HEK293 (cell line): ENCODE results near the gene DPP9.

ENCODE experiments used
- CTCF ChIA-PET: fragments of 350-600 bp; formaldehyde crosslinking; extraction: SDS; loops from one replicate; lab custom pipeline; 2021; ENCODE audit warnings: antibody characterized with exemption; lab: Yijun Ruan, JAX
- POLR2A ChIA-PET: fragments of 300-600 bp; formaldehyde crosslinking; extraction: SDS; loops from one replicate; lab custom pipeline; 2020; ENCODE audit warnings: antibody characterized with exemption, inconsistent platforms; lab: Yijun Ruan, JAX
- H3K27ac ChIP-seq: fragments of 200-500 bp; sonication (Bioruptor generic); 2 replicates; pipeline ENCODE4 v1.5.1; 2014; ENCODE audit warnings: low read depth, low read length, control low read depth, inconsistent platforms; ENCODE audit errors: extremely low read depth
- H3K36me3 ChIP-seq, 2 experiments: fragments of 200-500 bp in 1 of 2; sonication (Bioruptor generic) in 1 of 2; 1 replicate in 1 of 2; 2 replicates in 1 of 2; pipeline ENCODE4 v1.5.1; 2014 to 2017; ENCODE audit warnings: inconsistent platforms in 2 of 2, low read length in 2 of 2; ENCODE audit not compliant: control insufficient read depth in 2 of 2, insufficient read depth in 1 of 2
- H3K4me1 ChIP-seq: fragments of 200-500 bp; sonication (Bioruptor generic); 2 replicates; pipeline ENCODE4 v1.5.1; 2014; ENCODE audit warnings: mild to moderate bottlenecking, low read length, inconsistent platforms; ENCODE audit not compliant: control insufficient read depth, insufficient read depth
- H3K4me3 ChIP-seq: 2 replicates; pipeline ENCODE4 v1.5.1; 2011; ENCODE audit warnings: low read depth, mild to moderate bottlenecking, control low read depth, low read length, moderate library complexity
- H3K9me3 ChIP-seq: fragments of 200-500 bp; sonication (Bioruptor generic); 2 replicates; pipeline ENCODE4 v1.5.1; 2014; ENCODE audit warnings: low read depth, low read length, inconsistent platforms; ENCODE audit not compliant: control insufficient read depth, insufficient read depth
- EGR2 ChIP-seq: fragments of 450-650 bp; formaldehyde crosslinking; IDR thresholded peaks from 2 replicates; pipeline ENCODE4 v1.5.1; 2016; ENCODE audit warnings: low read depth, missing biosample characterization, missing genetic modification characterization
- GLIS1 ChIP-seq: fragments of 450-650 bp; formaldehyde crosslinking; IDR thresholded peaks from 2 replicates; pipeline ENCODE4 v1.5.1; 2016; ENCODE audit warnings: missing biosample characterization, missing genetic modification characterization
- IKZF3 ChIP-seq: fragments of 450-650 bp; IDR thresholded peaks from 2 replicates; pipeline ENCODE4 v1.5.0; 2018; ENCODE audit warnings: missing biosample characterization, mild to moderate bottlenecking, missing genetic modification characterization, moderate library complexity
- KLF8 ChIP-seq: fragments of 450-650 bp; formaldehyde crosslinking; IDR thresholded peaks from 2 replicates; pipeline ENCODE4 v1.5.1; 2016; ENCODE audit warnings: missing biosample characterization, missing genetic modification characterization
- MZF1 ChIP-seq: fragments of 450-650 bp; formaldehyde crosslinking; IDR thresholded peaks from 2 replicates; pipeline ENCODE4 v1.5.1; 2017; ENCODE audit warnings: missing biosample characterization, missing genetic modification characterization, borderline replicate concordance
- SCRT1 ChIP-seq: fragments of 450-650 bp; formaldehyde crosslinking; IDR thresholded peaks from 2 replicates; pipeline ENCODE4 v1.5.1; 2016; ENCODE audit warnings: missing biosample characterization, missing genetic modification characterization, borderline replicate concordance
- SCRT2 ChIP-seq: fragments of 450-650 bp; formaldehyde crosslinking; IDR thresholded peaks from 2 replicates; pipeline ENCODE4 v1.5.1; 2016; ENCODE audit warnings: missing biosample characterization, missing genetic modification characterization
- SP2 ChIP-seq: fragments of 450-650 bp; formaldehyde crosslinking; IDR thresholded peaks from 2 replicates; pipeline ENCODE4 v1.5.1; 2016; ENCODE audit warnings: missing biosample characterization, missing genetic modification characterization
- ZBTB17 ChIP-seq: fragments of 450-650 bp; formaldehyde crosslinking; IDR thresholded peaks from 2 replicates; pipeline ENCODE4 v1.5.1; 2016; ENCODE audit warnings: missing biosample characterization, missing genetic modification characterization
- ZBTB8A ChIP-seq: fragments of 450-650 bp; formaldehyde crosslinking; IDR thresholded peaks from 2 replicates; pipeline ENCODE4 v1.5.1; 2016; ENCODE audit warnings: missing biosample characterization, missing genetic modification characterization
- ZFHX2 ChIP-seq: fragments of 450-650 bp; formaldehyde crosslinking; conservative IDR thresholded peaks from 2 replicates; pipeline ENCODE4 v1.5.1; 2016; ENCODE audit warnings: missing biosample characterization, missing genetic modification characterization
- ZIC2 ChIP-seq: fragments of 450-650 bp; formaldehyde crosslinking; IDR thresholded peaks from 2 replicates; pipeline ENCODE4 v1.5.1; 2016; ENCODE audit warnings: missing biosample characterization, missing genetic modification characterization
- ZNF121 ChIP-seq: fragments of 450-650 bp; formaldehyde crosslinking; IDR thresholded peaks from 2 replicates; pipeline ENCODE4 v1.5.1; 2016; ENCODE audit warnings: missing biosample characterization, missing genetic modification characterization
- ZNF157 ChIP-seq: fragments of 450-650 bp; formaldehyde crosslinking; IDR thresholded peaks from 2 replicates; pipeline ENCODE4 v1.5.1; 2016; ENCODE audit warnings: missing biosample characterization, missing genetic modification characterization
- ZNF341 ChIP-seq: fragments of 450-650 bp; formaldehyde crosslinking; IDR thresholded peaks from 2 replicates; pipeline ENCODE4; 2016; ENCODE audit warnings: low read depth, missing biosample characterization, missing genetic modification characterization
- ZNF561 ChIP-seq: fragments of 450-650 bp; IDR thresholded peaks from 2 replicates; pipeline ENCODE4 v1.5.1; 2018; ENCODE audit warnings: missing biosample characterization, missing genetic modification characterization, borderline replicate concordance
- ZNF600 ChIP-seq: fragments of 450-650 bp; formaldehyde crosslinking; IDR thresholded peaks from 2 replicates; pipeline ENCODE4 v1.5.1; 2016; ENCODE audit warnings: missing biosample characterization, missing genetic modification characterization
- ZNF76 ChIP-seq: fragments of 450-650 bp; formaldehyde crosslinking; IDR thresholded peaks from 2 replicates; pipeline ENCODE4; 2016; ENCODE audit warnings: low read depth, missing biosample characterization, missing genetic modification characterization, borderline replicate concordance
- ZNF776 ChIP-seq: fragments of 450-650 bp; formaldehyde crosslinking; IDR thresholded peaks from 2 replicates; pipeline ENCODE4 v1.5.0; 2017; ENCODE audit warnings: missing biosample characterization, missing genetic modification characterization, borderline replicate concordance
- ZSCAN30 ChIP-seq: fragments of 450-650 bp; IDR thresholded peaks from 2 replicates; pipeline ENCODE4 v1.5.1; 2018; ENCODE audit warnings: missing biosample characterization, mild to moderate bottlenecking, missing genetic modification characterization, moderate library complexity
- TF ChIP-seq, protein P1 (sequence below): fragments of 450-650 bp; formaldehyde crosslinking; IDR thresholded peaks from 2 replicates; pipeline ENCODE4 v1.5.1; 2017; ENCODE audit warnings: missing biosample characterization, mild to moderate bottlenecking, missing genetic modification characterization, moderate library complexity
- TF ChIP-seq, protein P2 (sequence below): fragments of 450-650 bp; formaldehyde crosslinking; IDR thresholded peaks from 2 replicates; pipeline ENCODE4 v1.5.1; 2016; ENCODE audit warnings: missing biosample characterization, missing genetic modification characterization
- TF ChIP-seq, protein P3 (sequence below): fragments of 450-650 bp; formaldehyde crosslinking; IDR thresholded peaks from 2 replicates; pipeline ENCODE4 v1.5.1; 2016; ENCODE audit warnings: missing biosample characterization, missing genetic modification characterization
- TF ChIP-seq, protein P4 (sequence below): fragments of 450-650 bp; formaldehyde crosslinking; IDR thresholded peaks from 2 replicates; pipeline ENCODE4 v1.5.1; 2016; ENCODE audit warnings: missing biosample characterization, missing genetic modification characterization

Gene DPP9

DNA sequence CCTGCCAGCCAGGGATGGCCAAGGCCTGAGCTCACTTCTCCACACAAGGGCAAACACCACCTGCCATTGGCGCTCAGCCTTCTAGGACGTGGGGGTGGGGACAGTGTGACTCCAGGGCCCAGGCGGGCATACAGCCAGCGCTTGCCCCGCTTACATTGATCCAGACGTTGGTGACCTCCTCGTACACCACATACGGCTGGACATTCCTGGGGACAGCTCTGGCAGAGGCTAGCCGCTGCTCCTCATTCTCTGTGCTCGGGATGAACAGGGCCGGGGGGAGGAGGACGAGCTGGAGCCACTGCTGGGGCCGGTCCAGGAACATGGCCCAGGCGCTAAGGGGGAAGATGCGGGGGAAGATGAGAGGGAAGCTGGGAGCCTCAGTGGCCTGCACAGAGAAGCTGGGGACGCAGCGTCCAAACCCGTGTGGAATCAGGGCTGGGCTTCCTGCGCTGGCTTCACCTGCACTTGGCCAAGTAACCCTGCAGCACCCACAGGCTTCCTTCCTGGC is 28.4 kb downstream of the DPP9 start:
- Histone ChIP-seq H3K4me1 (peaks cover 6% of the 10 kb centered on the region), H3K9me3 (no peaks in the 10 kb centered on the region), H3K4me3 (no peak overlapping the region), H3K27ac (no peak overlapping the region)
- CTCF ChIA-PET, result interaction anchor here (0.6 to 1.3 kb wide), 2 partner anchors 15 to 37 kb away, joined by 3 to 4 read pairs; no protein-coding TSS in a partner anchor
- TF ChIP-seq, protein P1, sequence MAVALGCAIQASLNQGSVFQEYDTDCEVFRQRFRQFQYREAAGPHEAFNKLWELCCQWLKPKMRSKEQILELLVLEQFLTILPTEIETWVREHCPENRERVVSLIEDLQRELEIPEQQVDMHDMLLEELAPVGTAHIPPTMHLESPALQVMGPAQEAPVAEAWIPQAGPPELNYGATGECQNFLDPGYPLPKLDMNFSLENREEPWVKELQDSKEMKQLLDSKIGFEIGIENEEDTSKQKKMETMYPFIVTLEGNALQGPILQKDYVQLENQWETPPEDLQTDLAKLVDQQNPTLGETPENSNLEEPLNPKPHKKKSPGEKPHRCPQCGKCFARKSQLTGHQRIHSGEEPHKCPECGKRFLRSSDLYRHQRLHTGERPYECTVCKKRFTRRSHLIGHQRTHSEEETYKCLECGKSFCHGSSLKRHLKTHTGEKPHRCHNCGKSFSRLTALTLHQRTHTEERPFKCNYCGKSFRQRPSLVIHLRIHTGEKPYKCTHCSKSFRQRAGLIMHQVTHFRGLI, result peak; percentile 87
- TF ChIP-seq, protein P2, sequence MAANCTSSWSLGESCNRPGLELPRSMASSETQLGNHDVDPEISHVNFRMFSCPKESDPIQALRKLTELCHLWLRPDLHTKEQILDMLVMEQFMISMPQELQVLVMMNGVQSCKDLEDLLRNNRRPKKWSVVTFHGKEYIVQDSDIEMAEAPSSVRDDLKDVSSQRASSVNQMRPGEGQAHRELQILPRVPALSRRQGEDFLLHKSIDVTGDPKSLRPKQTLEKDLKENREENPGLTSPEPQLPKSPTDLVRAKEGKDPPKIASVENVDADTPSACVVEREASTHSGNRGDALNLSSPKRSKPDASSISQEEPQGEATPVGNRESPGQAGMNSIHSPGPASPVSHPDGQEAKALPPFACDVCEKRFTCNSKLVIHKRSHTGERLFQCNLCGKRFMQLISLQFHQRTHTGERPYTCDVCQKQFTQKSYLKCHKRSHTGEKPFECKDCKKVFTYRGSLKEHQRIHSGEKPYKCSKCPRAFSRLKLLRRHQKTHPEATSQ (tag by site-specific recombination), result no peak
- TF ChIP-seq, all 188 proteins: peak for 1
- POLR2A ChIA-PET, result no interaction called here
- peaks cover 7 to 84% of the 10 kb centered on the region in 2 experiments; a peak in 2 of 3 replicates for H3K36me3 ChIP-seq

DNA sequence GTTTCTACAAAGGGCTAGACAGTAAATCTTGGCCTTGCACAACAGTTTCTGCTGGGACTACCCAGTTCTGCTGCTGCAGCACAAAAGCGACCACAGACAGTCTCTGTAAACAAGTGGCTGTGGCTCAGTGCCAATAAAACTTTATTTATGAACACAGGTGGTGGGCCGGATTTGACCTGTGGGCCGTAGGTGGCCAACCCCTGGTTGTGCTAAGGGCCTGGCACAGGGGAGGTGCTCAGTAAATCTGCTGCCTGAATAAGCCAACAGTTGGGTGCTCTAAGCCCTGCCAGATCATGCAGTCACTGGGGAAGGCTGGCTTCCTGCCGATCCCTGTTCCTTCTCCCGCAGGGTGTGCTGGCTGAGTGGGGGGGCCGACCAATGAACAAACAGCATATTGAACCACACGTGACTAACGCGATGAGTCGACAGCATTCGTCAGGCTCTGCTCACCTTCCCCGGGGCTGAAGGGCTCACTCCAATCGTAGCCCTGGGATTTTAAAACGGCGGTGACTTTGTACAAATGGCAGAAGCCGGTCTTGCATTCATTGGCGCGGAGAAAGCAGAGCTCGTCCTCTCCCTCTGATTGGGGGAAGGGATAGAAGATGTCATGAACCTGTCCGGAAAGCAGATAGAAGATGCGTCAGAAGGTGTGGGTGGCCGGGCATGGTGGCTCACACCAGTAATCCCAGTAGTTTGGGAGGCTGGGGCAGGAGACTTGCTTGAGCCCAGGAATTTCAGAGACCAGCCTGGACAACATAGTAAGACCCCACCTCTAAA is 29.2 kb downstream of the DPP9 start:
- Histone ChIP-seq H3K4me3 (no peak overlapping the region), H3K9me3 (no peaks in the 10 kb centered on the region), H3K4me1 (peaks cover 6% of the 10 kb centered on the region), H3K27ac (peak overlapping the region; percentile 64; the same call in 1 of the 2 replicates), H3K36me3 (peaks cover 7 to 84% of the 10 kb centered on the region in 2 experiments; a peak in 2 of 3 replicates)
- POLR2A ChIA-PET, result no interaction called here
- CTCF ChIA-PET, result interaction anchor here (1.3 kb wide), 1 partner anchor 38 kb away, joined by 3 read pairs; no protein-coding TSS in a partner anchor
- TF ChIP-seq MZF1 (tag by site-specific recombination), result no peak
- peak; percentile 84 for TF ChIP-seq ZBTB8A
- TF ChIP-seq ZNF157 (tag by site-specific recombination), result no peak
- TF ChIP-seq, protein P3, sequence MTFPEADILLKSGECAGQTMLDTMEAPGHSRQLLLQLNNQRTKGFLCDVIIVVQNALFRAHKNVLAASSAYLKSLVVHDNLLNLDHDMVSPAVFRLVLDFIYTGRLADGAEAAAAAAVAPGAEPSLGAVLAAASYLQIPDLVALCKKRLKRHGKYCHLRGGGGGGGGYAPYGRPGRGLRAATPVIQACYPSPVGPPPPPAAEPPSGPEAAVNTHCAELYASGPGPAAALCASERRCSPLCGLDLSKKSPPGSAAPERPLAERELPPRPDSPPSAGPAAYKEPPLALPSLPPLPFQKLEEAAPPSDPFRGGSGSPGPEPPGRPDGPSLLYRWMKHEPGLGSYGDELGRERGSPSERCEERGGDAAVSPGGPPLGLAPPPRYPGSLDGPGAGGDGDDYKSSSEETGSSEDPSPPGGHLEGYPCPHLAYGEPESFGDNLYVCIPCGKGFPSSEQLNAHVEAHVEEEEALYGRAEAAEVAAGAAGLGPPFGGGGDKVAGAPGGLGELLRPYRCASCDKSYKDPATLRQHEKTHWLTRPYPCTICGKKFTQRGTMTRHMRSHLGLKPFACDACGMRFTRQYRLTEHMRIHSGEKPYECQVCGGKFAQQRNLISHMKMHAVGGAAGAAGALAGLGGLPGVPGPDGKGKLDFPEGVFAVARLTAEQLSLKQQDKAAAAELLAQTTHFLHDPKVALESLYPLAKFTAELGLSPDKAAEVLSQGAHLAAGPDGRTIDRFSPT (tag by site-specific recombination), result 0 out of 2 replicates have a peak, but pooled peaks have one; percentile 11
- TF ChIP-seq SCRT1 (tag by site-specific recombination), result peak; percentile 65
- TF ChIP-seq ZFHX2 (tag by site-specific recombination), result peak; percentile 36; the same call in 1 of the 2 replicates
- peak; percentile 56 for TF ChIP-seq SP2 (tag by site-specific recombination)
- TF ChIP-seq KLF8 (tag by site-specific recombination), result peak; percentile 19; the same call in 1 of the 2 replicates
- TF ChIP-seq, protein P1, result peak; percentile 53; the same call in 1 of the 2 replicates
- TF ChIP-seq ZIC2, result peak; percentile 99
- TF ChIP-seq, protein P4, sequence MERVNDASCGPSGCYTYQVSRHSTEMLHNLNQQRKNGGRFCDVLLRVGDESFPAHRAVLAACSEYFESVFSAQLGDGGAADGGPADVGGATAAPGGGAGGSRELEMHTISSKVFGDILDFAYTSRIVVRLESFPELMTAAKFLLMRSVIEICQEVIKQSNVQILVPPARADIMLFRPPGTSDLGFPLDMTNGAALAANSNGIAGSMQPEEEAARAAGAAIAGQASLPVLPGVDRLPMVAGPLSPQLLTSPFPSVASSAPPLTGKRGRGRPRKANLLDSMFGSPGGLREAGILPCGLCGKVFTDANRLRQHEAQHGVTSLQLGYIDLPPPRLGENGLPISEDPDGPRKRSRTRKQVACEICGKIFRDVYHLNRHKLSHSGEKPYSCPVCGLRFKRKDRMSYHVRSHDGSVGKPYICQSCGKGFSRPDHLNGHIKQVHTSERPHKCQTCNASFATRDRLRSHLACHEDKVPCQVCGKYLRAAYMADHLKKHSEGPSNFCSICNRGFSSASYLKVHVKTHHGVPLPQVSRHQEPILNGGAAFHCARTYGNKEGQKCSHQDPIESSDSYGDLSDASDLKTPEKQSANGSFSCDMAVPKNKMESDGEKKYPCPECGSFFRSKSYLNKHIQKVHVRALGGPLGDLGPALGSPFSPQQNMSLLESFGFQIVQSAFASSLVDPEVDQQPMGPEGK, result peak; percentile 65
- peak; percentile 65 for TF ChIP-seq ZBTB17
- peak; percentile 96 for TF ChIP-seq SCRT2 (tag by site-specific recombination)
- peak; percentile 96 for TF ChIP-seq ZNF121 (tag by site-specific recombination)
- no peak for TF ChIP-seq ZSCAN30 (tag by site-specific recombination)
- no peak for TF ChIP-seq ZNF76 (tag by site-specific recombination)
- peak; percentile 93 for TF ChIP-seq ZNF561 (tag by site-specific recombination)
- TF ChIP-seq EGR2 (tag by site-specific recombination), result peak; percentile 43; the same call in 1 of the 2 replicates
- peak; percentile 92 for TF ChIP-seq GLIS1
- peak; percentile 89 for TF ChIP-seq ZNF341 (tag by site-specific recombination)
- TF ChIP-seq ZNF600 (tag by site-specific recombination), result peak; percentile 96
- TF ChIP-seq ZNF776 (tag by site-specific recombination), result no peak
- peak; percentile 26; the same call in 1 of the 2 replicates for TF ChIP-seq IKZF3 (tag by site-specific recombination)
